A673 (cell line): ENCODE measurements around the gene PSMD13. TPM values are rescaled to one million over a fixed set of nuclear protein-coding genes. Genes with fewer than 3 reads are reported as not detected.

Source experiments
- BruUV-seq: library from RNA; stranded (reverse); fragments of 400-500 nt; replicated peaks from 2 replicates; lab custom pipeline; 2021; lab: Mats Ljungman, UMichigan
- CTCF ChIA-PET: fragments of 300-600 bp; sonication (Branson Sonifier 250); formaldehyde crosslinking; loops from one replicate; lab custom pipeline; 2022; ENCODE audit warnings: antibody characterized with exemption; lab: Charles Lee
- POLR2A ChIA-PET: fragments of 300-600 bp; sonication (Branson Sonifier 250); formaldehyde crosslinking; loops from one replicate; lab custom pipeline; 2022; ENCODE audit warnings: antibody characterized with exemption; ENCODE audit not compliant: low non-redundant PET; lab: Charles Lee
- DNase-seq: peaks from one replicate; pipeline ENCODE4 v3.0.0-alpha.2; 2015; ENCODE audit warnings: low spot score
- H3K27ac ChIP-seq: fragments of 200-600 bp; sonication (generic); 2 replicates; pipeline ENCODE4 v1.5.1; 2016; ENCODE audit warnings: mixed run types, low read depth, mild to moderate bottlenecking, mixed read lengths, antibody characterized with exemption, low read length; ENCODE audit not compliant: poor library complexity, severe bottlenecking
- H3K27me3 ChIP-seq: fragments of 200-600 bp; sonication (generic); replicated peaks from 2 replicates; pipeline ENCODE4 v1.6.1; 2017; ENCODE audit warnings: mixed run types, low read depth, mild to moderate bottlenecking, mixed read lengths, antibody characterized with exemption, low read length; ENCODE audit not compliant: insufficient read depth, poor library complexity
- H3K36me3 ChIP-seq: fragments of 200-600 bp; sonication (generic); 2 replicates; pipeline ENCODE4 v1.6.1; 2016; ENCODE audit warnings: mixed run types, mild to moderate bottlenecking, mixed read lengths, antibody characterized with exemption, low read length; ENCODE audit not compliant: insufficient read depth, poor library complexity, severe bottlenecking
- H3K4me1 ChIP-seq: fragments of 200-600 bp; sonication (generic); 2 replicates; pipeline ENCODE4 v1.6.1; 2017; ENCODE audit warnings: mixed run types, mild to moderate bottlenecking, mixed read lengths, antibody characterized with exemption, low read length; ENCODE audit not compliant: insufficient read depth, poor library complexity, severe bottlenecking
- H3K4me3 ChIP-seq: fragments of 200-600 bp; sonication (generic); 2 replicates; pipeline ENCODE4 v1.5.1; 2016; ENCODE audit warnings: low read depth, mixed run types, mild to moderate bottlenecking, mixed read lengths, low read length; ENCODE audit not compliant: poor library complexity, severe bottlenecking
- H3K9me3 ChIP-seq: fragments of 200-600 bp; sonication (generic); 2 replicates; pipeline ENCODE4 v1.6.1; 2016; ENCODE audit warnings: mixed run types, low read depth, mild to moderate bottlenecking, mixed read lengths, antibody characterized with exemption, low read length; ENCODE audit not compliant: poor library complexity, severe bottlenecking
- EZH2 ChIP-seq: fragments of 200-600 bp; sonication (generic); IDR thresholded peaks from 2 replicates; pipeline ENCODE4 v1.6.1; 2017; ENCODE audit warnings: borderline replicate concordance, low read depth, mild to moderate bottlenecking, mixed read lengths, antibody characterized with exemption, low read length; ENCODE audit not compliant: poor library complexity, severe bottlenecking
- intact Hi-C: fragments of 100-400 bp; cut with micrococcal nuclease; formaldehyde crosslinking; loops from one replicate; pipeline ENCODE4 v1.10.0; 2022; ENCODE audit not compliant: unreplicated experiment
- total RNA-seq: library from RNA; stranded (reverse); gene quantifications from 2 replicates; pipeline ENCODE4 v1.2.3, GENCODE V29; 2021
- TF ChIP-seq, protein P1 (sequence below): fragments of 300-800, 200-600 bp; sonication (generic); conservative IDR thresholded peaks from 2 replicates; pipeline ENCODE4 v1.5.1; 2017; ENCODE audit warnings: low read depth, mild to moderate bottlenecking, antibody characterized with exemption, low read length, moderate library complexity, mixed read lengths

Gene PSMD13
- total RNA-seq, 1 experiment from 2014 or later, result 199 TPM

DNA sequence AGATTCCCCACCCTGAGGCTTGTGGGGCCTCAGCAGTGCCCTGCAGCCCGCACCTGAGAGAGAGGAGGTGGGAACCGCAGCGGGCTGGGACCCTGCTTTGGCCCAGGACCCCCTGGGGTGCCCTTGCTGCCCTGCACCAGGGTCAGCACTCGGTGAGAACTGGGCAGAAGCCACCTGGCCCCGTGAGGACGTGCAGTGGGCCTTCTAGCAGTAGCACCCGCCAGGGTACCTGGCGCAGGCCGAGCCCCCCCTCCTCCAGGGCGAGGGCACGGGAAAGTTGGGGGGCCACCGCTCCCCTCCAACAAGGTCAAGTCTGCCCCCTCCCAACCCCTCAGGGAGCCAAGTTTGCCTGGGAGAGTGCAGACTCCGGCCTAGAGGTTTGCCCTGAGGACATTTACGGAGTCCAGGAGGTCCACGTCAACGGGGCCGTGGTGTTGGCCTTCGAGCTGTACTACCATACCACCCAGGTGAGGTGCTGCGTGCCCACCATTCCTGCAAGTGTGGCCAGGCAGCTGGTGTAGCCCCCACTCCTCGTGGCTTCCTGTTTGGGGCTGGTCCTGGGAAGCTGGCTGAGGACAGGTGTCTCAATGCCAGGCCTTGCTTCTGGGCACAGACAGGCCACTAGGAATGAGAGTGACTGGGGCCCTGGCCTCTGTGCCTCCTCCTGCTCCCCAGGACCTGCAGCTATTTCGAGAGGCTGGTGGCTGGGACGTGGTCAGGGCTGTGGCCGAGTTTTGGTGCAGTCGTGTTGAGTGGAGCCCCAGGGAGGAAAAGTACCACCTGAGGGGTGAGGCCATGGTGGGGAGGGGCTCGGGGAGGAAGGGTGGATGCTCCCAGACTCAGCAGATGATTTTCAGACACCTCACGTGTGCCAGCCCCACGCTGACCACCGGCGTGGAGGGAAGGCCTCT, 55.7 kb downstream of the PSMD13 start:
- BruUV-seq, result no TSS peak
- no peaks in the 10 kb centered on the region for H3K9me3 ChIP-seq
- intact Hi-C loops, result no loop called here
- H3K27me3 ChIP-seq, result no peaks in the 10 kb centered on the region
- no peaks in the 10 kb centered on the region for H3K36me3 ChIP-seq
- peaks cover 6% of the 10 kb centered on the region for H3K4me1 ChIP-seq
- DNase-seq, result no peak
- no peak overlapping the region for H3K4me3 ChIP-seq
- TF ChIP-seq, protein P1, sequence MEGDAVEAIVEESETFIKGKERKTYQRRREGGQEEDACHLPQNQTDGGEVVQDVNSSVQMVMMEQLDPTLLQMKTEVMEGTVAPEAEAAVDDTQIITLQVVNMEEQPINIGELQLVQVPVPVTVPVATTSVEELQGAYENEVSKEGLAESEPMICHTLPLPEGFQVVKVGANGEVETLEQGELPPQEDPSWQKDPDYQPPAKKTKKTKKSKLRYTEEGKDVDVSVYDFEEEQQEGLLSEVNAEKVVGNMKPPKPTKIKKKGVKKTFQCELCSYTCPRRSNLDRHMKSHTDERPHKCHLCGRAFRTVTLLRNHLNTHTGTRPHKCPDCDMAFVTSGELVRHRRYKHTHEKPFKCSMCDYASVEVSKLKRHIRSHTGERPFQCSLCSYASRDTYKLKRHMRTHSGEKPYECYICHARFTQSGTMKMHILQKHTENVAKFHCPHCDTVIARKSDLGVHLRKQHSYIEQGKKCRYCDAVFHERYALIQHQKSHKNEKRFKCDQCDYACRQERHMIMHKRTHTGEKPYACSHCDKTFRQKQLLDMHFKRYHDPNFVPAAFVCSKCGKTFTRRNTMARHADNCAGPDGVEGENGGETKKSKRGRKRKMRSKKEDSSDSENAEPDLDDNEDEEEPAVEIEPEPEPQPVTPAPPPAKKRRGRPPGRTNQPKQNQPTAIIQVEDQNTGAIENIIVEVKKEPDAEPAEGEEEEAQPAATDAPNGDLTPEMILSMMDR, result no peak
- no peak for TF ChIP-seq EZH2
- H3K27ac ChIP-seq, result no peak overlapping the region
- ChIA-PET CTCF (no interaction called here), POLR2A (no interaction called here)

DNA sequence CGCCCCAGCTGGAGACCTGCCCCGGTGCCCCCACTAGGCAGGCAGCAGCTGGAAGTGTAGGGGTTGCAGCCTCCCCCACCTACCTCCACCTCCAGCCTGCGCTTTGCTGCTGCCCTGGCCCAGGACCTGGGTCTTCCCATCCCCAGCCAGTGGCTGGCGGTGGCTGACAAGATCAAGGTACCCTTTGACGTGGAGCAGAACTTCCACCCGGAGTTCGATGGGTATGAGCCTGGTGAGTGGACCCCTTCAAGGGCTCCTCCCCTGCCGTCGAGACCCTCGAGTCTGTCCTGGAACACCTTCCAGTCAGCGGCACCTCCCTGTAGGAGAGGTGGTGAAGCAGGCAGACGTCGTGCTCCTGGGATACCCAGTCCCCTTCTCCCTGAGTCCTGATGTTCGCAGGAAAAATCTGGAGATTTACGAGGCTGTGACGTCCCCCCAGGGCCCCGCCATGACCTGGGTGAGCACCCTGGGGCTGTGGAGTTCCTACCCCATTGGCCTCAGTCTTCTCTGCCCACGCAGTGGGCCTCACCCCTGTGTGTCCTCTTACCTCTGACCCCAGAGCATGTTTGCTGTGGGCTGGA, 56.6 kb downstream of the PSMD13 start:
- H3K27ac ChIP-seq, result no peak overlapping the region
- H3K4me1 ChIP-seq, result peaks cover 6% of the 10 kb centered on the region
- no peak for TF ChIP-seq EZH2
- TF ChIP-seq, protein P1, result no peak
- no peaks in the 10 kb centered on the region for H3K9me3 ChIP-seq
- BruUV-seq, result no TSS peak
- no peak for DNase-seq
- no peaks in the 10 kb centered on the region for H3K36me3 ChIP-seq
- POLR2A ChIA-PET, result no interaction called here
- CTCF ChIA-PET, result no interaction called here
- no peak overlapping the region for H3K4me3 ChIP-seq
- no peaks in the 10 kb centered on the region for H3K27me3 ChIP-seq
- intact Hi-C loops, result no loop called here

DNA sequence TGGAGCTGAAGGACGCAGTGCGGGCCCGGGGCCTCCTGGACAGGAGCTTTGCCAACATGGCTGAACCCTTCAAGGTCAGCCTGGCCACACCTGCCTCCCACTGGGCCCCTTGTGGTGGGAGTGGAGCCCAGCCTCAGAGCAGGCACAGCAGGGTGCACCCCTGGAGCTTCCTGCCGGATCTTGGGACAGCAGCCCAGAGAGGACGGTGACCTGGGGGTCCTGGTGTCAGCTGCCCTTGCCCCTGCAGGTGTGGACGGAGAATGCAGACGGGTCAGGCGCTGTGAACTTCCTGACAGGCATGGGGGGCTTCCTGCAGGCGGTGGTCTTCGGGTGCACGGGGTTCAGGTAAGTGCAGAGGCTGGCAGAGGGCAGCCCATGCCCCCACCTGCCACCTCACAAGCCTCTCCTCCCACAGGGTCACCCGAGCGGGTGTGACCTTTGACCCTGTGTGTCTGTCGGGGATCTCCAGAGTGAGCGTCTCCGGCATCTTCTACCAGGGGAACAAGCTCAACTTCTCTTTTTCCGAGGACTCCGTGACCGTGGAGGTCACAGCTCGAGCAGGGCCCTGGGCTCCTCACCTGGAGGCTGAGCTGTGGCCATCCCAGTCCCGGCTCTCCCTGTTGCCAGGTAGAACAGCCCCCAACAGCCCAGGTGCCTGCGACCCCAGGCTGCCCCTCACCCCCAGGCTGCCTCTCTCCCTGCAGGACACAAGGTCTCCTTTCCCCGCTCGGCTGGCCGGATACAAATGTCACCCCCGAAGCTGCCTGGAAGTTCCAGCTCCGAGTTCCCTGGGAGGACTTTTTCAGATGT, 57.3 kb downstream of the PSMD13 start:
- H3K9me3 ChIP-seq, result no peaks in the 10 kb centered on the region
- no peak for DNase-seq
- intact Hi-C loops, result no loop called here
- no peak overlapping the region for H3K4me3 ChIP-seq
- H3K36me3 ChIP-seq, result no peaks in the 10 kb centered on the region
- H3K27ac ChIP-seq, result no peak overlapping the region
- CTCF ChIA-PET, result no interaction called here
- no TSS peak for BruUV-seq
- TF ChIP-seq EZH2, result no peak
- TF ChIP-seq, protein P1, result no peak
- POLR2A ChIA-PET, result no interaction called here
- H3K27me3 ChIP-seq, result no peaks in the 10 kb centered on the region
- peaks cover 6% of the 10 kb centered on the region for H3K4me1 ChIP-seq
